Ovary (tissue), 9 donors: ENCODE measurements around the gene POLN. TPM values are rescaled to one million over a fixed set of nuclear protein-coding genes. Genes with fewer than 3 reads are reported as not detected.

Source experiments
- polyA plus RNA-seq, 2 donors: library from polyadenylated mRNA; stranded (reverse); fragments of 200-250 nt in 1 of 2; fragments of 350-450 nt in 1 of 2; fragmentation: Illumina TruSeq in 1 of 2; extraction: RNeasy Lipid Tissue Mini Kit (QIAGEN cat#74804) in 1 of 2; gene quantifications; one replicate each; pipeline ENCODE4 v1.2.3, GENCODE V29; 2013 to 2014
- small RNA-seq: library from RNA; depleted of rRNA; stranded (forward); fragments of <200 nt; gene quantifications from one replicate; pipeline ENCODE3, GENCODE V24; 2016
- total RNA-seq, 7 donors: library from RNA; depleted of rRNA in 2 of 7; stranded (reverse); fragments of >200 nt in 2 of 7; fragmentation: NEBNext Ultra II Directional in 3 of 7; extraction: Animal tissue kit (Norgen Biotek cat#: 25700) in 3 of 7; gene quantifications; one replicate each; pipeline versions ENCODE4 v1.1.0 to v1.2.4, GENCODE V29; 2016 to 2023
- donor health status: DM: no; HTN: no; CAD: no; lungs with moderate emphysema.
- donor health status: DM: no; HTN: no; CAD: no.
- donor health status: Bipolar disorder and iron deficiency.
- donor health status: DM: yes; HTN: yes; CAD: no.
- donor health status: DM: no; HTN: no; CAD: no.
- donor health status: DM: yes; HTN: yes; CAD: no.

POLN gene
- total and polyA plus RNA-seq, 9 donors: 0.95 to 11.4 (median 3.1) TPM

Small RNA genes within 50 kb of the gene (small RNA-seq; reads per million reads assigned to genes)
- not detected for gene COX6B1P5

Other genes with a start within 250 kb of the POLN start
- 10 to 100 TPM; 22.7 to 42.8 (median 32.6) TPM for gene NELFA, start 233.1 kb downstream of the POLN start, total RNA-seq
- gene NELFA, start 233.1 kb downstream of the POLN start, polyA plus RNA-seq: 10 to 100 TPM; 12.5 to 30.8 TPM
- gene NAT8L, start 182.8 kb downstream of the POLN start, total RNA-seq: 1 to 10 TPM in 4 of 7 donors, under 1 TPM in 3; 0.24 to 4.1 (median 1.3) TPM
- gene NAT8L, start 182.8 kb downstream of the POLN start, polyA plus RNA-seq: 1 to 10 TPM in 1 of 2 donors, under 1 TPM in 1; 0.80 to 1.7 TPM
- 10 to 100 TPM in 6 of 7 donors, 1 to 10 TPM in 1; 9.3 to 17.4 (median 12.5) TPM for gene HAUS3, start within 50 bp of the POLN start, total RNA-seq
- 10 to 100 TPM in 1 of 2 donors, 1 to 10 TPM in 1; 8.2 to 12.5 TPM for gene HAUS3, start within 50 bp of the POLN start, polyA plus RNA-seq
- gene MXD4, start 20.0 kb upstream of the POLN start, total RNA-seq: 10 to 100 TPM; 22.3 to 51.4 (median 35.3) TPM
- gene MXD4, start 20.0 kb upstream of the POLN start, polyA plus RNA-seq: 10 to 100 TPM; 10.3 to 41.5 TPM
- 10 to 100 TPM in 3 of 7 donors, 1 to 10 TPM in 4; 5.7 to 12.1 (median 10.0) TPM for gene ZFYVE28, start 176.5 kb upstream of the POLN start, total RNA-seq
- gene ZFYVE28, start 176.5 kb upstream of the POLN start, polyA plus RNA-seq: 1 to 10 TPM; 1.3 to 6.8 TPM
- gene CFAP99, start 176.8 kb upstream of the POLN start, total RNA-seq: 10 to 100 TPM in 1 of 7 donors, 1 to 10 TPM in 3, not detected in 3; 1.1 to 12.9 (median 1.4) TPM
- under 1 TPM in 1 of 2 donors, not detected in 1; 0.10 TPM for gene CFAP99, start 176.8 kb upstream of the POLN start, polyA plus RNA-seq
- gene RNF4, start 227.0 kb upstream of the POLN start, total RNA-seq: 10 to 100 TPM; 27.9 to 72.1 (median 47.1) TPM
- gene RNF4, start 227.0 kb upstream of the POLN start, polyA plus RNA-seq: 10 to 100 TPM; 27.0 to 47.9 TPM